Measurements from ENCODE around the gene TULP1. TPM values are rescaled to one million over a fixed set of nuclear protein-coding genes. Genes with fewer than 3 reads are reported as not detected.

Gene TULP1
- total RNA-seq, 1 donor = not detected

DNA sequence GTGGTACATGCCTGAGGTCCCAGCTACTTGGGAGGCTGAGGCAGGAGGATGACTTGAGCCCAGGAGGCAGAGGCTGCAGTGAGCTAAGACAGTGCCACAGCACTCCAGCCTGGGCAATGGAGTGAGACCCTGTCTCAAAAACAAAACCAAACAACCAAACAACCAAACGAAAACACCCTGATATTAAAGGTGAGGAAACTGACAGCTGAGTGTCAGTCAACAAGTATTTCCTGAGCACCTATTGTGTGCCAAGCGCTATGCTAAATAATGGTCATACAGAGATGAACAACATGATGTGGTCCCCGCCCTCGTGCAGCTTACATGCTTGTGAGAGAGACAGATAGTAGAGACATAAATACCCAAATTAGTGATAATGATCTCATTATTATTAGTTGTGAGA lies 1.9 kb upstream of the TULP1 start:
- TF ChIP-seq, protein P1, sequence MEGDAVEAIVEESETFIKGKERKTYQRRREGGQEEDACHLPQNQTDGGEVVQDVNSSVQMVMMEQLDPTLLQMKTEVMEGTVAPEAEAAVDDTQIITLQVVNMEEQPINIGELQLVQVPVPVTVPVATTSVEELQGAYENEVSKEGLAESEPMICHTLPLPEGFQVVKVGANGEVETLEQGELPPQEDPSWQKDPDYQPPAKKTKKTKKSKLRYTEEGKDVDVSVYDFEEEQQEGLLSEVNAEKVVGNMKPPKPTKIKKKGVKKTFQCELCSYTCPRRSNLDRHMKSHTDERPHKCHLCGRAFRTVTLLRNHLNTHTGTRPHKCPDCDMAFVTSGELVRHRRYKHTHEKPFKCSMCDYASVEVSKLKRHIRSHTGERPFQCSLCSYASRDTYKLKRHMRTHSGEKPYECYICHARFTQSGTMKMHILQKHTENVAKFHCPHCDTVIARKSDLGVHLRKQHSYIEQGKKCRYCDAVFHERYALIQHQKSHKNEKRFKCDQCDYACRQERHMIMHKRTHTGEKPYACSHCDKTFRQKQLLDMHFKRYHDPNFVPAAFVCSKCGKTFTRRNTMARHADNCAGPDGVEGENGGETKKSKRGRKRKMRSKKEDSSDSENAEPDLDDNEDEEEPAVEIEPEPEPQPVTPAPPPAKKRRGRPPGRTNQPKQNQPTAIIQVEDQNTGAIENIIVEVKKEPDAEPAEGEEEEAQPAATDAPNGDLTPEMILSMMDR (IDR thresholded peaks at IDR 0.05; ENCODE audit: insufficient read depth, low read depth, low read length) = no peak
- no peak for DNase-seq (ENCODE audit: low read depth)
- no peak overlapping the region for H3K4me3 ChIP-seq (ENCODE audit: low read depth, low read length)

DNA sequence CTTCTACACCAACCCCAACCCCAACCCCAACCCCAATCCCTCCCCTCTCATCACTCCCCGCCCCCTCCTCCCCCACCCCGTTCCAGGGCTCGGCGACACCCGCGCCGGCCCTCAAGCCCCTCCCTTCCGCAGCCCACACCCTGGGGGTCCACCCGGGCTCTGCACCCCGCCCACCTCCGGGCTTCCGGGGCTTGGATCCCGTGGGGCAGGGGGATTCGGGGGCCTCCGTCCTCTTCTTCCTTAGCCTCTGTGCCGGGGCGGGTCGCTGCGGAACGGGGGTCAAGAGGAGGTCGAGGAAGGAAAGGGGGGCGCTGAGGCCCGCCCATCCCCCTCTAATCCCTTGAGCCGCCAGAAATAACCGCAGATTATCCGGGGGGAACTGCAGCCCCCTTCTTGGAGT lies 690 bp downstream of the TULP1 start:
- no peak overlapping the region for H3K4me3 ChIP-seq (ENCODE audit: low read depth, low read length)
- no peak for DNase-seq (ENCODE audit: low read depth)
- TF ChIP-seq, protein P1 (IDR thresholded peaks at IDR 0.05; ENCODE audit: insufficient read depth, low read depth, low read length) = no peak

DNA sequence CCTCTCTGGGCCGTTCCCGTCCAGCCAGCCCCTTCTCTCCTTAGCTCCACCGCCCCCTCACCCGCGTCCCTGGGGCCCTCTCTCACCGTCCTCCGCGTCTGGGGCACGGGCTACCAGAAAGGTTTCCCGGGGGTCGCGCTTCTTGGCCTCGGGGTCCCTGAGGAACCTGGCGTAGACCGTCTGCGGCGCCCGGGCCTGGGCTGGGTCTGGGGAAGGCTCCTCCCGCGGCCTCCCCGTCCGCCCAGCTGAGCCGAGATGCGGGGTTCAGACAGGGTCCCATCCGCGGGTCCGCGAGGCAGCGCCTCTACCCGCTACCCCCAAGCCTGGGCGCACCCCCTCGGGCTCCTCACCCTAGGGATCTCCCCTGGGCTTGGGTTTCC lies 1.1 kb downstream of the TULP1 start:
- TF ChIP-seq, protein P1 (IDR thresholded peaks at IDR 0.05; ENCODE audit: insufficient read depth, low read depth, low read length) = no peak
- H3K4me3 ChIP-seq (ENCODE audit: low read depth, low read length) = no peak overlapping the region
- no peak for DNase-seq (ENCODE audit: low read depth)

DNA sequence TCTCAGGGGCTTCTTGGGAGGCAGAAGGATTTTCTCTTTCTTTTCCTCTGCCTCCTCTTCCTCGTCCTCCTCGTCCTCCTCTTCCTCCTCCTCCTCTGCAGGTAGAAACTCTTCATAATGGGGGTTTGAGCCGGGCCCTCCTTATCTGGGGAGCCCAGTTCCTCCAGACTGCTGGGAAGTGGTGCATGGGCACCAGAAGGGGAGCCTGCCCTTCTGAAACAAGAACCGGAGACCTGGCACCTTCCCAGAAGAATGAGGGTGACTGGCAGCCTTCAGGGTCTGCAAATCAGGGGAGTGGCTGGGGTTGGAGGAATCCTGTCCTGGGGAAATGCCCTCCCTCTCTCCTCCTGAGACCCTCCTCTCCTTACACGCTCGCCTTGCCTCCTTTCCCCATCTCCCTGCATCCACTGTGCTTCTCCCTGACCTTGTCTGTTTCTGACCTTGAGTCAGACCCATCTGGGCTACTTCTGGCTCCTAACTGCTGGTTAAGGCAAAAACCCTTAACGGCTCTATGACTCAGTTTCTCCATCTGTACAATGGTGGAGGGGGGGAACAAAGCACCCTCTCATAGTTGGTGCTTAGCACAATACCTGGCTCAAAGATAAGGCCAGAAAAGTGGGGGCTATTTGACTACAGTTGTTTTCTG lies 1.7 kb downstream of the TULP1 start:
- no peak for DNase-seq (ENCODE audit: low read depth)
- H3K4me3 ChIP-seq (ENCODE audit: low read depth, low read length) = no peak overlapping the region
- TF ChIP-seq, protein P1 (IDR thresholded peaks at IDR 0.05; ENCODE audit: insufficient read depth, low read depth, low read length) = no peak

DNA sequence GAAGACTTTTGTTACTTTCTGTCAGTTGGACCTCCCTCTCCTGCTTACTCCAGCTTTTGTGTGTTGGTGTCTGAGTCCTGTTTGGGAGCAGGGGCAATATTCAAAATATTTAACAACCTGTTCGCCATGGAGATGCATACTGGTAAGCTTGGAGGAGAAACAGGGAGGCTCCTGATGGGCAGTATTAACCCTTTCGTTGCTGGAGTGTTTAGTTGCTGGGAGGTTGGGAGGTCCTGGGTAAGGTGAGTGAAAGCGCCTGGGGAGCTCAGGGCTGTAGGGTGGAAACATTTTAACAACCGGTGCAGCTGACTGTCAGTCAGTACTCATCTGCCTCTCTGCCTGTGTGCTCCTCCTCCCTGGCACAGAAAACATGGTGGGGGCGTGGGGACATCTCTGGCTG lies 4.2 kb downstream of the TULP1 start:
- DNase-seq (ENCODE audit: low read depth) = no peak
- no peak overlapping the region for H3K4me3 ChIP-seq (ENCODE audit: low read depth, low read length)
- TF ChIP-seq, protein P1 (IDR thresholded peaks at IDR 0.05; ENCODE audit: insufficient read depth, low read depth, low read length) = no peak

DNA sequence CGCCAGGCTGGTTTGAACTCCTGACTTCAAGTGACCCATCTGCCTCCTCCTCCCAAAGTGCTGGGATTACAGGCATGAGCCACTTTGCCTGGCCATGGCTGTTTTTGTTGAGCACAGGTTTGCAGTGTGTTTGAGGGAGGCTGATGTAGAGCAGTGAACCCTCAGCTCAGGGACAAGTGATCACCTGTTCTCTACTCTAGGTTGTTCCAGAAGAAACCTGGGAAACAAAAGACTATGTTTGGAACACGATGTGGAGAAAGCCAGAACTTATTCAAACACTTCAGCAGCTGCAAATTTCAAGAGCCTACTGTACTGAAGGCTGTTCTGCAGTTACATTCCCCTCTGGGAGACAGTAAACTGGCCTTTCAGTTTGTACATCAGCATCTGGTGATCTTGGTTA lies 4.7 kb downstream of the TULP1 start:
- no peak overlapping the region for H3K4me3 ChIP-seq (ENCODE audit: low read depth, low read length)
- TF ChIP-seq, protein P1 (IDR thresholded peaks at IDR 0.05; ENCODE audit: insufficient read depth, low read depth, low read length) = no peak
- DNase-seq (ENCODE audit: low read depth) = no peak

DNA sequence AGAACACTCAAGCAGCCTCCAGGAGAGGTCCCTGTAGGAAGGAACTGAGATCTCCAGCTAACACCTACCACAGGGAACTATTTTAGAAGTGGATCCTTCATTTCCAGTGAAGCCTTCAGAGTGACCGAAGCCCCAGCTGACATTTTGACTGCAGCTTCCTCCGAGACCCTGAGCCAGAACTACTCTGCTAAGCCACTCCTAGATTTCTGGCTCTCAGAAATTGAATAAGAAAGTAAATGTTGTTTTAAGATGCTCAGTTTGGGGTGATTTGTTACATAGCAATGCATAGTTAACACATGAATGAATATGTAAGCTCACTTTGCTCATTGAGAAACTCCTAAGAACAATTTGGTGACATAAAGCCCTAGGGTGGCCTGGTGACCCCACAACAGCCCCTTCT lies 5.5 kb downstream of the TULP1 start:
- TF ChIP-seq, protein P1 (IDR thresholded peaks at IDR 0.05; ENCODE audit: insufficient read depth, low read depth, low read length) = no peak
- no peak overlapping the region for H3K4me3 ChIP-seq (ENCODE audit: low read depth, low read length)
- no peak for DNase-seq (ENCODE audit: low read depth)

All from fibroblast of villous mesenchyme (primary cell).